T-helper 2 cell treated with Interferon-gamma antibody and Interleukin-4, amounts not matched to agents 5 μg/mL and 100 μg/mL, for 36 hours (primary cell): ENCODE measurements around the gene HACD4.
"Not testable (repeated sequence)": the region's sequence is repeated elsewhere in the genome, so short reads cannot be mapped to it uniquely, and the experiment has no call there.

Experiments used
- DNase-seq: peaks from one replicate; pipeline ENCODE4 v3.0.0; 2021; ENCODE audit warnings: low spot score
- H3K27ac Mint-ChIP-seq: one replicate; pipeline ENCODE4 v1.8.0; 2021; ENCODE audit warnings: mild to moderate bottlenecking, mixed read lengths
- H3K27me3 Mint-ChIP-seq: one replicate; pipeline ENCODE4 v1.8.0; 2021; ENCODE audit warnings: low read depth, mixed read lengths
- H3K36me3 Mint-ChIP-seq: one replicate; pipeline ENCODE4 v1.8.0; 2021; ENCODE audit warnings: low read depth, mixed read lengths
- H3K4me1 Mint-ChIP-seq: one replicate; pipeline ENCODE4 v1.8.0; 2021; ENCODE audit warnings: low read depth, mixed read lengths
- H3K4me3 Mint-ChIP-seq: one replicate; pipeline ENCODE4 v1.8.0; 2022; ENCODE audit warnings: mild to moderate bottlenecking, moderate library complexity, mixed read lengths
- H3K9me3 Mint-ChIP-seq: one replicate; pipeline ENCODE4 v1.8.0; 2021; ENCODE audit warnings: mixed read lengths

HACD4 gene

GRCh38 chr9:20996809-20997208 is 34.6 kb downstream of the HACD4 start:
- Mint-ChIP-seq H3K9me3 (peaks cover 10% of the 10 kb centered on the region), H3K4me3 (no peak overlapping the region), H3K36me3 (peaks cover 59% of the 10 kb centered on the region), H3K4me1 (peaks cover 20% of the 10 kb centered on the region), H3K27me3 (no peaks in the 10 kb centered on the region), H3K27ac (no peak overlapping the region)
- DNase-seq, result no peak

- Mint-ChIP-seq H3K4me3 (no peak overlapping the region), H3K27me3 (no peaks in the 10 kb centered on the region), H3K9me3 (no peaks in the 10 kb centered on the region), H3K4me1 (peaks cover 12% of the 10 kb centered on the region), H3K36me3 (peaks cover 53% of the 10 kb centered on the region), H3K27ac (no peak overlapping the region)
- DNase-seq, result no peak
These were observed 35.8 kb downstream of the HACD4 start for GRCh38 chr9:20995616-20996015.

- no peak overlapping the region for H3K27ac Mint-ChIP-seq
- H3K9me3 Mint-ChIP-seq, result no peaks in the 10 kb centered on the region
- peaks cover 51% of the 10 kb centered on the region for H3K36me3 Mint-ChIP-seq
- H3K27me3 Mint-ChIP-seq, result no peaks in the 10 kb centered on the region
- no peak for DNase-seq
- H3K4me3 Mint-ChIP-seq, result no peak overlapping the region
- H3K4me1 Mint-ChIP-seq, result peaks cover 12% of the 10 kb centered on the region
These were observed 37.0 kb downstream of the HACD4 start for GRCh38 chr9:20994486-20994885.

- Mint-ChIP-seq H3K4me1 (no peaks in the 10 kb centered on the region), H3K9me3 (no peaks in the 10 kb centered on the region), H3K27ac (no peak overlapping the region), H3K27me3 (no peaks in the 10 kb centered on the region), H3K36me3 (peaks cover 34% of the 10 kb centered on the region), H3K4me3 (no peak overlapping the region)
- no peak for DNase-seq
These were observed 40.6 kb downstream of the HACD4 start for GRCh38 chr9:20990867-20991266.

- DNase-seq, result no peak
These were observed 41.5 kb downstream of the HACD4 start for GRCh38 chr9:20989923-20990341.

GRCh38 chr9:20988671-20989315 is 42.6 kb downstream of the HACD4 start:
- Mint-ChIP-seq H3K27me3 (no peaks in the 10 kb centered on the region), H3K9me3 (no peaks in the 10 kb centered on the region), H3K27ac (no peak overlapping the region), H3K4me3 (no peak overlapping the region), H3K4me1 (no peaks in the 10 kb centered on the region), H3K36me3 (peaks cover 20% of the 10 kb centered on the region)
- DNase-seq, result no peak

More at GRCh38 chr9:20989923-20990341, 41.5 kb downstream of the HACD4 start:
- Mint-ChIP-seq H3K27ac (no peak overlapping the region), H3K9me3 (no peaks in the 10 kb centered on the region), H3K36me3 (peaks cover 28% of the 10 kb centered on the region), H3K4me1 (no peaks in the 10 kb centered on the region), H3K4me3 (no peak overlapping the region), H3K27me3 (no peaks in the 10 kb centered on the region)

DNA sequence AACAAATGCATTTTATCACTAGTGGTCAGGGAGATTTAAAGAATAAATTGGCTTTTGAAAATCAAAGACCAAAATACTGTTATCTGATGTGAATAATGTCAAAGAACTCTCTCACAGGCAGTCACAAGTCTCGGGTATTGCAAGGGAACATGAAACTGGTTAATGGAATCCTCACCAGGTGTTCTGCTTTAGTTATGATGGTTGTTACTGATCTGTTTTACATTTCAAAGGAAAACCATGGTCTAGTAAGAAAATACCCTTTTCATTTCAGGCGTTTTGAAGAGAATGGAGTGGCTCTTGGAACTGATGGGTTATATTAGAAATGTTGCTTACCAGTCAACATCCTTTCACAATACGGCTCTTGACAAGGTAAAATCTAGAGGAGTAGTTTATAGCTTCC is 43.4 kb downstream of the HACD4 start:
- H3K27ac Mint-ChIP-seq, result no peak overlapping the region
- no peaks in the 10 kb centered on the region for H3K4me1 Mint-ChIP-seq
- no peak for DNase-seq
- H3K4me3 Mint-ChIP-seq, result no peak overlapping the region
- H3K36me3 Mint-ChIP-seq, result peaks cover 16% of the 10 kb centered on the region
- no peaks in the 10 kb centered on the region for H3K27me3 Mint-ChIP-seq
- no peaks in the 10 kb centered on the region for H3K9me3 Mint-ChIP-seq

- Mint-ChIP-seq H3K4me1 (no peaks in the 10 kb centered on the region), H3K4me3 (no peak overlapping the region), H3K36me3 (peaks cover 20% of the 10 kb centered on the region), H3K9me3 (no peaks in the 10 kb centered on the region), H3K27me3 (no peaks in the 10 kb centered on the region), H3K27ac (no peak overlapping the region)
- DNase-seq, result no peak
These were observed 43.9 kb downstream of the HACD4 start for GRCh38 chr9:20987521-20987920.

- H3K36me3 Mint-ChIP-seq, result peaks cover 24% of the 10 kb centered on the region
- H3K27ac Mint-ChIP-seq, result no peak overlapping the region
- no peak for DNase-seq
- no peaks in the 10 kb centered on the region for H3K9me3 Mint-ChIP-seq
- no peaks in the 10 kb centered on the region for H3K4me1 Mint-ChIP-seq
- no peak overlapping the region for H3K4me3 Mint-ChIP-seq
- no peaks in the 10 kb centered on the region for H3K27me3 Mint-ChIP-seq
These were observed 45.4 kb downstream of the HACD4 start for GRCh38 chr9:20985851-20986600.

DNA sequence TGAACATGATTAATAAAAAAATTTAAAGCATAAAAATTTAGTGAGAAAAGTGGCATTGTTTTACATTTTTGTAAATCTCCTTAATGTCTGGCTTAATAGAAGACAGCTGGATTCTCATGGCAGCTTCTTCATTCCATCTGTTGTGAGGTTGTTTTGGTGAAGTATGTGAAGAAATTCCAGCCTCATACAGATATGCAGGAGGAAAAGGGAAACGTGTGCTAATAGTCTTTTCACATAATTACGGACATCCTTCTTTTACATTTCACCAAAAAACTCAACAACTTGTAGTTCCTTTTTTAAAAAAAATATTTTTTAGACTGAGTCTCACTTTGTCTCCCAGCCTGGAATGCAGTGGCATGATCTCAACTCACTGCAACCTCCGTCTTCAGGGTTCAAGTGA is 46.9 kb downstream of the HACD4 start:
- no peaks in the 10 kb centered on the region for H3K4me1 Mint-ChIP-seq
- H3K27ac Mint-ChIP-seq, result no peak overlapping the region
- H3K4me3 Mint-ChIP-seq, result no peak overlapping the region
- H3K27me3 Mint-ChIP-seq, result no peaks in the 10 kb centered on the region
- H3K9me3 Mint-ChIP-seq, result no peaks in the 10 kb centered on the region
- DNase-seq, result no peak
- peaks cover 14% of the 10 kb centered on the region for H3K36me3 Mint-ChIP-seq

GRCh38 chr9:20981486-20981885 is 50.0 kb downstream of the HACD4 start:
- no peaks in the 10 kb centered on the region for H3K27me3 Mint-ChIP-seq
- no peak overlapping the region for H3K27ac Mint-ChIP-seq
- DNase-seq, result no peak
- H3K4me1 Mint-ChIP-seq, result no peaks in the 10 kb centered on the region
- H3K4me3 Mint-ChIP-seq, result no peak overlapping the region
- H3K9me3 Mint-ChIP-seq, result no peaks in the 10 kb centered on the region
- peaks cover 22% of the 10 kb centered on the region for H3K36me3 Mint-ChIP-seq

GRCh38 chr9:20980832-20981455 is 50.5 kb downstream of the HACD4 start:
- no peak for DNase-seq
- no peaks in the 10 kb centered on the region for H3K9me3 Mint-ChIP-seq
- peaks cover 23% of the 10 kb centered on the region for H3K36me3 Mint-ChIP-seq

DNA sequence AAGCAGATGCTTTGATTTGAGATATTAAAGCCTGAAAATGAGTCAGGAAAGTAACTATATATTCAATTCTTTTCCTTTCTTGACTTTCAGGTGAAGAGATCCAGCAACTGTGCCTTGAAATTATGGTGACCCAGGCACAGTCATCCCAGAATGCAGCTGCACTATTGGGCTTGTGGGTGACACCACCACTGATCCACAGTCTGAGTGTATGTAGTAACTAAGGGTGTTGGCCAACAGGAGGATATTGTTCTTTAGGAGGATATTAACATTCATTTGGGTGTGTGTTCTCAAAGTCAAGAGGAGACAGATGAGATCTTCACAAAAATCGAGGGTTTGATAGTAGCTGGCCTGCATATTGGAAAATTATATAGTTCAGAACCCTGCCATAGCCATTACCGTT is 53.2 kb downstream of the HACD4 start:
- Mint-ChIP-seq H3K4me1 (peaks cover 2% of the 10 kb centered on the region), H3K27me3 (no peaks in the 10 kb centered on the region), H3K27ac (no peak overlapping the region), H3K36me3 (peaks cover 24% of the 10 kb centered on the region), H3K9me3 (no peaks in the 10 kb centered on the region), H3K4me3 (no peak overlapping the region)
- no peak for DNase-seq

More at GRCh38 chr9:20980832-20981455, 50.5 kb downstream of the HACD4 start:
- H3K4me3 Mint-ChIP-seq, result no peak overlapping the region
- no peaks in the 10 kb centered on the region for H3K4me1 Mint-ChIP-seq
- H3K27ac Mint-ChIP-seq, result no peak overlapping the region
- H3K27me3 Mint-ChIP-seq, result no peaks in the 10 kb centered on the region

DNA sequence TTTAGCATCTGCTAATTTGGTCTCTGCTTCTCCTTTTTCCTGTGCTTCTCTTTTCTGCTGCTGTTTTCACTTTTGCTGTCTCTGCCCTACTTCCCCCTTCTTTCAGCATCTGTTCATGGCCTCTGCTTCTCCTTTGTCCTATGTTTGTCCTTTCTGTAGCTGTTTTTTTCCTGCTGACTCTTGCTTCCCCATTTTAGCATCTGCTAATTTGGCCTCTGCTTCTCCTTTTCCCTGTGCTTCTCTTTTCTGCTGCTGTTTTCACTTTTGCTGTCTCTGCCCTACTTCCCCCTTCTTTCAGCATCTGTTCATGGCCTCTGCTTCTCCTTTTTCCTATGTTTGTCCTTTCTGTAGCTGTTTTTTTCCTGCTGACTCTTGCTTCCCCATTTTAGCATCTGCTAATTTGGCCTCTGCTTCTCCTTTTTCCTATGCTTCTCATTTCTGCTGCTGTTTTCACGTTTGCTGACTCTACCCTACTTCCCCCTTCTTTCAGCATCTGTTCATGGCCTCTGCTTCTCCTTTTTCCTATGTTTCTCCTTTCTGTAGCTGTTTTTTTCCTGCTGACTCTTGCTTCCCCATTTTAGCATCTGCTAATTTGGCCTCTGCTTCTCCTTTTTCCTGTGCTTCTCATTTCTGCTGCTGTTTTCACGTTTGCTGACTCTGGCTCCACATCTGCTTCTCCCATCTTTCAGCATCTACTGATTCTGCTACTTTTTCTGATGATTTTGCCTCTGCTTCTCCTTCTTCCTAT is 57.1 kb downstream of the HACD4 start:
- not testable (repeated sequence) for H3K27me3 Mint-ChIP-seq, H3K9me3 Mint-ChIP-seq, H3K4me1 Mint-ChIP-seq, DNase-seq, H3K4me3 Mint-ChIP-seq, H3K27ac Mint-ChIP-seq
- H3K36me3 Mint-ChIP-seq, result peaks cover 18% of the 10 kb centered on the region
